ENCODE measurements around the gene SBK3.
A peak's percentile ranks its signal among the peaks of the same experiment; 100 is the strongest.

The SBK3 gene

GRCh38 chr19:55527197-55528029 is 17.9 kb downstream of the SBK3 start:
- no peak for DNase-seq (ENCODE audit: low spot score)
- no peak overlapping the region for H3K4me3 Mint-ChIP-seq
- no peaks in the 10 kb centered on the region for H3K4me1 Mint-ChIP-seq (ENCODE audit: low read depth)
- no peaks in the 10 kb centered on the region for H3K27me3 Mint-ChIP-seq (ENCODE audit: low read depth)
- no peaks in the 10 kb centered on the region for H3K36me3 Mint-ChIP-seq (ENCODE audit: low read depth)
- no peaks in the 10 kb centered on the region for H3K9me3 Mint-ChIP-seq
- H3K27ac Mint-ChIP-seq, result no peak overlapping the region

DNA sequence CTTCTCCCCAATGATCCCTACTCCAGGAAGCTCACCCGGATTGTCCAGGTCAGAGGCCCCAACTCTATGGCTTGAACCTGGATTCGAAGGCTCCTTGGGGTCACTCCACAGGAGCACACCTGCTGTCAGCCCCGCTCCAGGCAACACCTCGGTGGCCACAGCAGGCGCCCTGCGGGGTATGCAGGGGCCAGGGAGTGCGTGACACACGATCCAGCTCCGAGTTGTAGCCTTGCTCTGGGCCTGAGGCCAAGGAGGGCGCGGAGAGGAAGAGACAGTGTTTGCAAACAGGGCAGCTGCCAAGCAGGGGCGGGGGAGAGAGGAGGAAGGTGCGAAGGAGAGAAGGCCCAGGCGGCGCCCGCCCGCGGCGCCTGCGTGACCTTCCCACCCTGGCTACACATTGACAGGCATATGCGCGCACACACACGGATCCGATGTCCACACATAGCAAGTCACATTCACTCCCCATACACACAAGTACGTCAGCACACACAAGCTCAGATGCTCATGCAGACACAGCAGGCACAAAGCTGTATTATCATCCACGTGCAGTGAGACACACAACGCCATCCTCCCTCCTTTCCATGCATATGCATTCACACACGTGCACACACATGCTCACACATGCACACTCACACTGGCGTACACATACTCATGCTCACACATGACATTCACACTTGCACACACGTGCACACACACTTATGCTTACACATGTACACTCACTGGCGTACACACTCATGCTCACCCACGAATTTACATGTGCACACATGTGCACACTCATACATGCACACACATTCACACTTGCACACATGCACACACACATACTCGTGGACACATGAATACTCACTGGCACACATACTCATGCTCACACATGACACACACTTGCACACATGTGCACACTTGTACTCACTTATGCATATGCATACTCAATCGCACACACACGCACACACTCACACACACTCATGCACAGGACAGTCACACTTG is 18.8 kb downstream of the SBK3 start:
- DNase-seq (ENCODE audit: low spot score), result no peak
- H3K4me3 Mint-ChIP-seq, result no peak overlapping the region
- H3K36me3 Mint-ChIP-seq (ENCODE audit: low read depth), result no peaks in the 10 kb centered on the region
- no peaks in the 10 kb centered on the region for H3K27me3 Mint-ChIP-seq (ENCODE audit: low read depth)
- H3K9me3 Mint-ChIP-seq, result no peaks in the 10 kb centered on the region
- no peak overlapping the region for H3K27ac Mint-ChIP-seq
- H3K4me1 Mint-ChIP-seq (ENCODE audit: low read depth), result no peaks in the 10 kb centered on the region

DNA sequence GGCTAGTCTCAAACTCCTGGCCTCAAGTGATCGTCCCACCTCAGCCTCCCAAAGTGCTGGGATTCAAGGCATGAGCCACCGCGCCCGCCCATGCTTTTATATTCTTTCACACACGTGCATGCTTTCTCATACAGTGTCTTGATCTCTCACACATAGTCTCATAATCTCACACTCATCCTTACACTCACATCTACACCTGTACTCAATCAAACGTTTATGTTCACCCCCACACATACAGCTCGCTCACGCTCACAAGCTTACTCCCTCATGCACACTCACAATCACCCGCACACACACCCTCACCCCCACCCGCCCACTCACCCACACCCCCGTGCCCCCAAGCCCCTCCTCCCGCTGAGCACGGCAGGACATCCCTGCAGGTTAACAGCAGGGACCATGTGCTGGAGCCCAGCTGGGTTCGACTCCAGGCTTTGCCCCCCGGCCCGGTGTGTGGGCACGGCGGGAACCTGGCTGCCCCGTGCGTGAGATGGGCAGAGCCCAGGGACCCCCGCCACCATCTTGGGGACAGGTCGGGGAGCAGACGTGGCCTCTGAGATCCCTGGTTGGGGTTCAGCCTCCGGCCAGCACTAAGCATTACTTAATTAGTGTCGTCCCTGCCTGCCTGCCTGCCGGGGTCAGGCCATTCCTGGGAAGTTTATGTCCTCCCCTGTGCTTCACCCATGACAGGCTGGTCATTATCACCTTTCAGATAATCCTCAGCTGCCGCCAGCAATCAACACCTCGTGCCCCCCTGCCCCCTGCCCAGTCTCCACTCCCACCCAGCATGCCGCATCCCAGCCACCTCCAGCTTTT is 19.8 kb downstream of the SBK3 start:
- H3K4me3 Mint-ChIP-seq, result no peak overlapping the region
- no peaks in the 10 kb centered on the region for H3K9me3 Mint-ChIP-seq
- H3K36me3 Mint-ChIP-seq (ENCODE audit: low read depth), result no peaks in the 10 kb centered on the region
- no peak overlapping the region for H3K27ac Mint-ChIP-seq
- H3K27me3 Mint-ChIP-seq (ENCODE audit: low read depth), result no peaks in the 10 kb centered on the region
- no peaks in the 10 kb centered on the region for H3K4me1 Mint-ChIP-seq (ENCODE audit: low read depth)
- no peak for DNase-seq (ENCODE audit: low spot score)

- no peaks in the 10 kb centered on the region for H3K27me3 Mint-ChIP-seq (ENCODE audit: low read depth)
- H3K27ac Mint-ChIP-seq, result no peak overlapping the region
- no peak for DNase-seq (ENCODE audit: low spot score)
- peaks cover 2% of the 10 kb centered on the region for H3K4me1 Mint-ChIP-seq (ENCODE audit: low read depth)
- H3K4me3 Mint-ChIP-seq, result no peak overlapping the region
- no peaks in the 10 kb centered on the region for H3K36me3 Mint-ChIP-seq (ENCODE audit: low read depth)
- H3K9me3 Mint-ChIP-seq, result no peaks in the 10 kb centered on the region
Measured at GRCh38 chr19:55520691-55521292, 24.6 kb downstream of the SBK3 start.

- H3K9me3 Mint-ChIP-seq, result no peaks in the 10 kb centered on the region
- peaks cover 2% of the 10 kb centered on the region for H3K4me1 Mint-ChIP-seq (ENCODE audit: low read depth)
- no peak for DNase-seq (ENCODE audit: low spot score)
- no peaks in the 10 kb centered on the region for H3K36me3 Mint-ChIP-seq (ENCODE audit: low read depth)
- no peaks in the 10 kb centered on the region for H3K27me3 Mint-ChIP-seq (ENCODE audit: low read depth)
- H3K27ac Mint-ChIP-seq, result no peak overlapping the region
- no peak overlapping the region for H3K4me3 Mint-ChIP-seq
Measured at GRCh38 chr19:55519451-55520311, 25.7 kb downstream of the SBK3 start.

DNA sequence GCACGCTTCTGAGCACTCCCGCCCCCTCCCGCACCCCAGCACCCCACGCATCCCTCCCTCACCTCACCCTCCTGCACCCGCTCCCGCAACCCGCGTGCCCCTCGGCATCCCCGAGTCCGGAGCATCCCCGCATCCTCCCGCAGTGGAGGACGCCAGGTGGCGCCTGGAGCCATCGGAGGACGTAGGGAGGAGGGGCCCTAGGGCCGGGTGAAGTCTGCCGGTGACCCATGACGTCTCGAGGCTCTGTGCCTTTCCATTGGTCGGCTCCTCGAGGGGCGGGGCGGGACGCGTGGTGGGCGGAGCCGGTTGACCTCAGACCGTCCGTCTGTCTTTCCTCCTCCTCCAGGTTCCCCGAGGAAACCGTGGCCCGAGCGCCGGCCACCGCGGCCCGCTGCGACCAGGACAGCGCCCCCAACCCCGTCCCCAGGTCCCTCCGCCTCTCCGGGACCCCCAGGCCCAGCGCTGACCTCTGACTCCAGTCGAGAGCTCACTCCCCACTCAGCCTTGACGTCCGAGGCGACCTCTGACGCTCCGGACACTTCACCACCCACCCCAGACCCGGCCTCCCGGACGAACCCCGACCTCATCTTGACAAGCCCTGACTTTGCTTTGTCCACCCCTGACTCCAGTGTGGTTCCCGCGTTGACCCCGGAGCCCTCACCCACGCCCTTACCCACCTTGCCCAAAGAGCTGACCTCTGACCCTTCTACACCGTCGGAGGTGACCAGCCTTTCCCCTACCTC is 28.3 kb downstream of the SBK3 start:
- peak overlapping the region; percentile 79 for H3K4me3 Mint-ChIP-seq
- H3K27me3 Mint-ChIP-seq (ENCODE audit: low read depth), result peaks cover 8% of the 10 kb centered on the region
- no peaks in the 10 kb centered on the region for H3K9me3 Mint-ChIP-seq
- H3K36me3 Mint-ChIP-seq (ENCODE audit: low read depth), result no peaks in the 10 kb centered on the region
- peaks cover 2% of the 10 kb centered on the region for H3K4me1 Mint-ChIP-seq (ENCODE audit: low read depth)
- H3K27ac Mint-ChIP-seq, result peak overlapping the region; percentile 66
- peak; percentile 89 for DNase-seq (ENCODE audit: low spot score)

GRCh38 chr19:55508120-55508519 is 37.2 kb downstream of the SBK3 start:
- Mint-ChIP-seq H3K27me3 (ENCODE audit: low read depth) (peaks cover 2% of the 10 kb centered on the region), H3K36me3 (ENCODE audit: low read depth) (peaks cover 3% of the 10 kb centered on the region)

DNA sequence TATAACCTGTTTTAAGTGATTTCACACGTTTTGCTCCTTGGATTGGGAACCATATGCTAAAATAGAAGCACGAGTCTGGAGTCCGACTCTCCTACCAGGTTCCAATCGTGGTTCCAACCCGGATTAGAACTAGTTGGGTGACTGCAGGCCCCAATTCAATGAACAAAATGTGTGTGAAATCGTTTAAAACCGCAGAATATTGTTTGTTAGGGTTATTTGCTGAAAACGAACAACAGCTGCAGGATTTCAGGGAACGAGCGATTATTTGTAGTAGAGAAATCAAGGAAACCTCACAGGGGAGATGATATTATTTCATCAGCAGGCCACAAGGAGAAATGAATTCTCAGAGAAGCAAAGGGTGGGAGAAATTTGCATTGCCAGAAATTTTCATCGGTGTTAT is 40.4 kb downstream of the SBK3 start:
- no peak overlapping the region for H3K27ac Mint-ChIP-seq
- no peak for DNase-seq (ENCODE audit: low spot score)
- peaks cover 9% of the 10 kb centered on the region for H3K36me3 Mint-ChIP-seq (ENCODE audit: low read depth)
- no peaks in the 10 kb centered on the region for H3K27me3 Mint-ChIP-seq (ENCODE audit: low read depth)
- peaks cover 14% of the 10 kb centered on the region for H3K4me1 Mint-ChIP-seq (ENCODE audit: low read depth)
- H3K4me3 Mint-ChIP-seq, result no peak overlapping the region
- peaks cover 10% of the 10 kb centered on the region for H3K9me3 Mint-ChIP-seq

More at GRCh38 chr19:55508120-55508519, 37.2 kb downstream of the SBK3 start:
- Mint-ChIP-seq H3K4me3 (no peak overlapping the region), H3K27ac (no peak overlapping the region), H3K4me1 (ENCODE audit: low read depth) (peaks cover 6% of the 10 kb centered on the region), H3K9me3 (peaks cover 3% of the 10 kb centered on the region)
- no peak for DNase-seq (ENCODE audit: low spot score)

DNA sequence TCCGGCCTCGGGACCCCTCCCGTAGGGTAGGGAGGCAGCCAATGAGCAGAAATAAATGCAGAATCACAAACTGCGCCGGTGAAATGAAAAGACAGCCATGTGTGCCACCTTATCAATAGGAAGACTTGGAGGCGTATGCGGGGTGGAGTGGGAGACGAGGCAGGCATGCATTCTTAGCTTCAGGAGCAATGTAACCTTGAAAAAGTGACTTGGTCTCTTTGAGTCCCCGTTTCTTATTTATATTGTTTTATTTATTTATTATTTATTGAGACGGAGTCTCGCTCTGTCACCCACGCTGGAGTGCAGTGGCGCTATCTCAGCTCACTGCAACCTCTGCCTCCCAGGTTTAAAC is 41.1 kb downstream of the SBK3 start:
- no peak overlapping the region for H3K27ac Mint-ChIP-seq

DNA sequence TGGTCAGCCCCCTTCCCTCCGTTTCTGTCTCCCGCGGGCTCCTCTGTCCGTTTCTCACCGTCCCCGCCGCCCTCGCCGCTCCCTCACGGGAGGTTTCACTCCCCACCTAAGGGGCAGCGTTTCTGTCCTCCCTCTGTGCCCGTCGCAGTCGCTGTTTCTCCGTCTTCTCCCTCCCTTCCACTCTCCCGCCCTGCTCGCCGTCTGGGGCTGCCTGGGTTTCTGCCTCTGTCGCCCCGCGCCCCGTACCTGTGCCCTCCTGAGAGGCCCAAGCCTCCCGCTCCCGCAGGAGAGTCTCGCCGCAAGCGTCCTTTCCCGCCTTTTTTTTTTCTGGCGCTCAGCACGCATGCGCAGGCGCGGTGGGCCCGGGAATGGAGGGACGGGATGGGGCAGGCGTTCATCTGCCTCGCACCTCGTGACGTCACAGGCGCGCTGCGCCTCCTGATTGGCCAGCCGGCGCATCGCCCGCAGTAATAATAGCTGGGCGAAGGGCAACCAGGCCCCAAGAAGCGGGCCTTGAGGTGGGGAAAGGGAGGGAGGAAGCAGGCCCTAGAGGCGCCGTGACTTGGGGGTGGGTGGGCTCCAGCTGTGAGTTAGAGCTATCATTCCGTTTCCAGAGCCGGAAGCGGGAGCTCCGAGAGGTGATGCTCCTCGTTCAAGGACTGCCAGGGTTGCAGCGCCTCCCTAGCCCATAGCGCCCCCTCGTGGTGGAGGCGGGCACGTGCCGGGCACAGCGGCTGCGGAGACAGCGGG is 41.7 kb downstream of the SBK3 start:
- peaks cover 9% of the 10 kb centered on the region for H3K36me3 Mint-ChIP-seq (ENCODE audit: low read depth)
- H3K27ac Mint-ChIP-seq, result peak overlapping the region; percentile 85
- peak overlapping the region; percentile 82 for H3K4me3 Mint-ChIP-seq

More for the DNA sequence above, 41.1 kb downstream of the SBK3 start:
- Mint-ChIP-seq H3K4me3 (peak overlapping the region; percentile 82), H3K4me1 (ENCODE audit: low read depth) (peaks cover 14% of the 10 kb centered on the region), H3K9me3 (peaks cover 10% of the 10 kb centered on the region), H3K36me3 (ENCODE audit: low read depth) (peaks cover 9% of the 10 kb centered on the region), H3K27me3 (ENCODE audit: low read depth) (no peaks in the 10 kb centered on the region)
- no peak for DNase-seq (ENCODE audit: low spot score)

DNA sequence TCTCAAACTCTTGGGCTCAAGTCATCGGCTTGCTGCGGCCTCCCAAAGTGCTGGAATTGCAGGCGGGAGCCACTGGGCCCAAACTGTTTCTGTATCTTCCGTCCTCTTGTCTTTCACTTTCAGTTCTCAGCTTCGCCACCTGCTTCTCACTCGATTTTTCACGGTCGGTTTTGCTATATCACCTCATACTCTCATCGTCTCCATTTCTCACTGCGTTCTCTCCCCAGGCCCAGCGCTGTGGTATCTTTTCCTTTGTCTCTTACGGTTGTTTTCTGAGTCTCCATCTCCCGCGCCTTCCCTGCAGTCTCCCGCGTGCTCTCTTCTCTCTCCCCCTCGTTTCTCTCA is 42.2 kb downstream of the SBK3 start:
- no peak for DNase-seq (ENCODE audit: low spot score)
- Mint-ChIP-seq H3K4me1 (ENCODE audit: low read depth) (peaks cover 14% of the 10 kb centered on the region), H3K4me3 (peak overlapping the region; percentile 82), H3K9me3 (peaks cover 10% of the 10 kb centered on the region), H3K27ac (peak overlapping the region; percentile 85), H3K27me3 (ENCODE audit: low read depth) (no peaks in the 10 kb centered on the region), H3K36me3 (ENCODE audit: low read depth) (peaks cover 9% of the 10 kb centered on the region)

More for the DNA sequence above, 41.7 kb downstream of the SBK3 start:
- Mint-ChIP-seq H3K4me1 (ENCODE audit: low read depth) (peaks cover 14% of the 10 kb centered on the region), H3K27me3 (ENCODE audit: low read depth) (no peaks in the 10 kb centered on the region), H3K9me3 (peaks cover 10% of the 10 kb centered on the region)
- peak; percentile 93 for DNase-seq (ENCODE audit: low spot score)

Measured in T-helper 2 cell treated with Interferon-gamma antibody and Interleukin-4, amounts not matched to agents 5 μg/mL and 100 μg/mL, for 36 hours (primary cell).